Fibroblast of mammary gland (primary cell): ENCODE results near the gene DPT.
A peak's percentile ranks its signal among the peaks of the same experiment; 100 is the strongest.
"Not testable (repeated sequence)": the region's sequence is repeated elsewhere in the genome, so short reads cannot be mapped to it uniquely, and the experiment has no call there.

Experiments used
- DNase-seq: peaks from one replicate; pipeline ENCODE4 v3.0.0-alpha.2; 2010; ENCODE audit warnings: low read depth
- H3K4me3 ChIP-seq: 2 replicates; pipeline ENCODE4 v1.5.1; 2011; ENCODE audit warnings: low read depth, mild to moderate bottlenecking, low read length, moderate library complexity; ENCODE audit not compliant: control insufficient read depth
- CTCF ChIP-seq: conservative IDR thresholded peaks from 2 replicates; pipeline ENCODE4 v1.5.1; 2011; ENCODE audit warnings: low read depth, low read length, inconsistent platforms; ENCODE audit not compliant: control insufficient read depth, insufficient read depth

The DPT gene

GRCh38 chr1:168728473-168729404, at the start of gene DPT:
TSS of gene DPT (minus strand) at chr1:168729206. CDS start at chr1:168729174, 32 bp downstream.
- TF ChIP-seq CTCF = no peak
- no peak within 1 kb of the TSS for H3K4me3 ChIP-seq
- peak; percentile 96 for DNase-seq

- no peak overlapping the region for H3K4me3 ChIP-seq
- no peak for DNase-seq
- TF ChIP-seq CTCF = no peak
Observed at GRCh38 chr1:168775366-168775765, 46.4 kb upstream of the DPT start.

GRCh38 chr1:168774241-168774640, 45.2 kb upstream of the DPT start:
- peak; percentile 87 for DNase-seq
- no peak for TF ChIP-seq CTCF
- H3K4me3 ChIP-seq = no peak overlapping the region

GRCh38 chr1:168772428-168773060, 43.5 kb upstream of the DPT start:
- no peak for DNase-seq
- H3K4me3 ChIP-seq = no peak overlapping the region
- no peak for TF ChIP-seq CTCF

GRCh38 chr1:168771104-168771630, 42.2 kb upstream of the DPT start:
- TF ChIP-seq CTCF = no peak
- DNase-seq = no peak
- no peak overlapping the region for H3K4me3 ChIP-seq

- DNase-seq, H3K4me3 ChIP-seq: not testable (repeated sequence)
Observed at GRCh38 chr1:168769893-168770292, 40.9 kb upstream of the DPT start.
